ENCODE data around the gene NCOA7.
A peak's percentile ranks its signal among the peaks of the same experiment; 100 is the strongest.
"Not testable (repeated sequence)": the region's sequence is repeated elsewhere in the genome, so short reads cannot be mapped to it uniquely, and the experiment has no call there.

The NCOA7 gene

DNA sequence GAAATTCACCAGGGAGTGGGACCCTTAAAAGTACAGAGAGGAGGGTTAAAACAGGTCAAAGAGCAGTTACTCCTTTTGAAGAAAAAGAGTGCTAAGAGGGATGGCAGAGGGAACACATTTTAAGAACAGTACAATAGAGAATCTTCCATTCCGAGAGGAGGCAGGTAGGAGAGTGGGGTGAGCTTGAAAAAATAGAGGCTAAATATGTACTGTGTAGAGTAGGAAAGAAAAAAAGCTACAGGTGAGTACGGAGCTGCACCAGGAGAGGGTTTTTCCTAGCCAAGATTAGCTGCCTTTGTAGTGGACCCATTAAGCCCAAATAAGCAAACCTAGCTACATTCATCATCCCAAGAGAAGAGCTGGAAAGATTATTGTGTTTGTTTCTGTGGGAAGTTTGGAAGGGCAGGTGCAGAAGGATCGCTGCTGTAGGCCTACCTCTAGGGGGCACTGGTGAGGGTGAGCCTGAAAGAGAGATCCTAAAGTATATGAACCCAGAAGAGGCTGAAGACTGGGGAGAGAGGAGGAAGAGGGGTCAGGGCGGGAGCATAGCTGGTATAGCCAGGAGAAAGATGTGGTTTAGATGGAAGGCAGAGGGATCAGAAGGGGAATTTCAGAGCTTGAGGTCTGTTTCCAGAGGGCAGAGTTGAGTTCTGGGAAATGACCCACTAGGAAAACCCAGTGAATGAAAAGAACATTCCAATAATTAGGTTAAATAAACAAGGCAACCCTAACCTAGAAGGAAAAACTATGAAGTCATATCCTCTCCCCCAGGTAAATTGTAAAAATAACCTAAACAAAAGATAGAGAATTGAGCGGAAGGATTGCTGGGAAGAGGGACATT, 115.6 kb downstream of the NCOA7 start:
- no peak for DNase-seq (ENCODE audit: low read depth)
- no peak overlapping the region for H3K4me3 ChIP-seq (ENCODE audit: low read depth, low read length)
- TF ChIP-seq, protein P1, sequence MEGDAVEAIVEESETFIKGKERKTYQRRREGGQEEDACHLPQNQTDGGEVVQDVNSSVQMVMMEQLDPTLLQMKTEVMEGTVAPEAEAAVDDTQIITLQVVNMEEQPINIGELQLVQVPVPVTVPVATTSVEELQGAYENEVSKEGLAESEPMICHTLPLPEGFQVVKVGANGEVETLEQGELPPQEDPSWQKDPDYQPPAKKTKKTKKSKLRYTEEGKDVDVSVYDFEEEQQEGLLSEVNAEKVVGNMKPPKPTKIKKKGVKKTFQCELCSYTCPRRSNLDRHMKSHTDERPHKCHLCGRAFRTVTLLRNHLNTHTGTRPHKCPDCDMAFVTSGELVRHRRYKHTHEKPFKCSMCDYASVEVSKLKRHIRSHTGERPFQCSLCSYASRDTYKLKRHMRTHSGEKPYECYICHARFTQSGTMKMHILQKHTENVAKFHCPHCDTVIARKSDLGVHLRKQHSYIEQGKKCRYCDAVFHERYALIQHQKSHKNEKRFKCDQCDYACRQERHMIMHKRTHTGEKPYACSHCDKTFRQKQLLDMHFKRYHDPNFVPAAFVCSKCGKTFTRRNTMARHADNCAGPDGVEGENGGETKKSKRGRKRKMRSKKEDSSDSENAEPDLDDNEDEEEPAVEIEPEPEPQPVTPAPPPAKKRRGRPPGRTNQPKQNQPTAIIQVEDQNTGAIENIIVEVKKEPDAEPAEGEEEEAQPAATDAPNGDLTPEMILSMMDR (IDR thresholded peaks at IDR 0.05; ENCODE audit: low read depth, low read length, missing control alignments), result peak; percentile 58
- in situ Hi-C loops (cut with HindIII; ENCODE audit: low sequenced_read_pairs), result no loop called here

DNA sequence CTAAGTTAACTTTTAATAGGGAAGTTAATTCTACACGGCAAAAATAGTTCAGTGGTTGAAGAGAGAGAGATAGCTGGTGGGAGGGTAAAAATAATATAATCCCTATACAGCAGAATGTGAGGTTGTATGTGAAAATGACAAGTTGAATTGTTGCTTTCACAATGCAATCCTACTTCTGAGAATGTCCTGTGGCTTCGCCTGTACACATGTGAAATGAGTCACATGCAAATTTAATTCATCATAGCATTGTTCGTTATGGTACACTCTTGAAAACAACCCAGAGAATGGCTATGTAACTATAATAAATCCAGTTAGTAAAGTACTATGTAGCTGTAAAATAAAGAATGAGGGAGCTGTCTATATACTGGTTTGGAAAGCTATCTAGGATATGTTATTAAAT, 119.8 kb downstream of the NCOA7 start:
- H3K4me3 ChIP-seq (ENCODE audit: low read depth, low read length), result no peak overlapping the region
- in situ Hi-C loops (cut with HindIII; ENCODE audit: low sequenced_read_pairs), result no loop called here
- TF ChIP-seq, protein P1 (IDR thresholded peaks at IDR 0.05; ENCODE audit: low read depth, low read length, missing control alignments), result no peak
- peak; percentile 44 for DNase-seq (ENCODE audit: low read depth)

DNA sequence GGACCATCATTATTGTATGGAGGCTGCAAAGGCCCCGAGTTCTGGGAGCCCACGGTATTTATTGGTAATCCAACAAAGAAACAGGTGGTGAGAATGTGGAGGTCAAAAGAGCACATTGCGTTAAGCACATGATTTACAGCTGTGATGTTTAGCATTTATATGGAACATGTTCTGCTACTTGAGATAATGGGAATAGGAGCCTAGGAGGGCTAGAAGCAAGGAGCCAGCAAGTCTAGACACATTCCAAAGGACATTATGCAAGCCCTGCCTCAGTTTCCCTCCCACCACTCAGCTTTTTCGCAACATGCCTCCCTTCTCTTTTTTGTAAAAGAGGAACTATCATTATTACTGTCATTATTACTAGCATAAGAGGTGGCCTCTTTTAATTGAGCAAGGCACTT, 120.3 kb downstream of the NCOA7 start:
- H3K4me3 ChIP-seq (ENCODE audit: low read depth, low read length); in situ Hi-C loops (cut with HindIII; ENCODE audit: low sequenced_read_pairs); DNase-seq (ENCODE audit: low read depth): not testable (repeated sequence)

DNA sequence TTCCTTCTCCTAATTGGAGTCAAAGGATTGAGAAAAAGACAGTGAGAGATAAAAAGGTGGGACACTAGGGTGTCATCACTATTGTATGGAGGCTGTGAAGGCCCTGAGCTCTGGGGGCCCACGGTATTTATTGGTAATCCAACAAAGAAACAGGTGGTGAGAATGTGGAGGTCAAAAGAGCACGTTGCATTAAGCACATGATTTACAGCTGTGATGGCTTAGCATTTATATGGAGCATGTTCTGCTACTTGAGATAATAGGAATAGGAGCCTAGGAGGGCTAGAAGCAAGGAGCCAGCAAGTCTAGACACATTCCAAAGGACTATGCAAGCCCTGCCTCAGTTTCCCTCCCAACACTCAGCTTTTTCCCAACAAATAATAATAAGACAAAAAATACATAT, 121.7 kb downstream of the NCOA7 start:
- DNase-seq (ENCODE audit: low read depth); H3K4me3 ChIP-seq (ENCODE audit: low read depth, low read length); in situ Hi-C loops (cut with HindIII; ENCODE audit: low sequenced_read_pairs): not testable (repeated sequence)

DNA sequence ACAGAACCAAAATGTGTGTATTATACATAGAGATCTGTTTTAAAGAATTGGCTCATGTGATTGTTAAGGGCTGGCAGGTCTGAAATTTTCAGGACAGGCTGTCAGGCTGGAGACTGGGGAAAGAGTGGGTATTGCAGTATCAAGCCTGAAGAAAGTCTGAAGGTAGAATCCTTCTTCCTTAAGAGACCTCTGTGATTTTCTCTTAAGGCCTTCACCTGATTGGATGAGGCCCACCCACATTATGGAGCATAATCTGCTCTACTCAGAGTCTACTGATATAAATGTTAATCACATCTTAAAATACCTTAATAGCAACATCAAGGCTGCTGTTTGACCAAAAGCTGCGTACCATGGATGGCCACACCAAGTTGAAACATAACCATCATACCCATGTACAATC, 122.4 kb downstream of the NCOA7 start:
- TF ChIP-seq, protein P1 (IDR thresholded peaks at IDR 0.05; ENCODE audit: low read depth, low read length, missing control alignments), result no peak
- DNase-seq (ENCODE audit: low read depth), result no peak
- no peak overlapping the region for H3K4me3 ChIP-seq (ENCODE audit: low read depth, low read length)
- in situ Hi-C loops (cut with HindIII; ENCODE audit: low sequenced_read_pairs), result no loop called here

DNA sequence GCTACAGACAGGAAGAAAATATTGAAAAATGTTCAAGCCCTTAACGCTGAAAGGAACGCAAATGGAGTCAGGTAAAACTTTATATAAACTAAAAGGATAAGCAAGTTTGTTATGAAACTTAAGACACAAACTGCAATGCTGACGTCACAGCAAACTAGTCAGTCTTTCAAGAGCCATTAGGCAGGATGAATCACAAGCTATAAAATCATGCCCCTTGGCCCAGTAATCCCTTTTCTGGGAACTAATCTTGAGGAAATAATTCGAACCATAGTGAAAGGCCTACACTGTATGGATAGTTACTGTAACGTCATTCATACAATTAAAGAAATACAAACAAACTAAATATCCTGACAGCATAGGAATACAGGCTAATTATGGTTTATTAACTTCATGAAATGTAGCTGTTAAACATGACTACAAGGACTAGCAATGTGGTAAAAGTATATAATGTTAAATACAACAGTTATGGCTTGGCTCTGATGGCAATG, 123.1 kb downstream of the NCOA7 start:
- TF ChIP-seq, protein P1 (IDR thresholded peaks at IDR 0.05; ENCODE audit: low read depth, low read length, missing control alignments), result no peak
- in situ Hi-C loops (cut with HindIII; ENCODE audit: low sequenced_read_pairs), result no loop called here

DNA sequence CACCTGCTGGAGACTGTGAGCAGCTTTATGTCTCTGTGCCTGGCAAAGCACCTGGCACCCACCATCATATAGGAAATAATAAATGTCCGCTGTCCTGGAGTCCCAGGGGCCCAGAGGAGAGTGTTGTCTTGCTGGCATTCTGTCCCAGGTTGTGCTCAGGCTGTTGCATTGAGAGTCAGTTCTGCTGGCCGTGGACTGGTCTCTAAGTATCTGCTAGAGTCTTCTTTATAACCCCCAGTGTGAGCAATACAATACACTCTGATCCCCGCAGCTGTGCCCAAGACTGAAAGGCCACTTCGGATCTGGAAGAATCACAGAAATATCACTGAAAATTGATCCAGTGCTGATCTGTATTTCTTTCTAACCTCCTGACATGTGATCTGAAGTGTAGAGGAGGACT, 127.5 kb downstream of the NCOA7 start:
- no peak for DNase-seq (ENCODE audit: low read depth)
- TF ChIP-seq, protein P1 (IDR thresholded peaks at IDR 0.05; ENCODE audit: low read depth, low read length, missing control alignments), result no peak
- no peak overlapping the region for H3K4me3 ChIP-seq (ENCODE audit: low read depth, low read length)
- in situ Hi-C loops (cut with HindIII; ENCODE audit: low sequenced_read_pairs), result no loop called here

More for the DNA sequence above, 123.1 kb downstream of the NCOA7 start:
- peak; percentile 90 for DNase-seq (ENCODE audit: low read depth)
- H3K4me3 ChIP-seq (ENCODE audit: low read depth, low read length), result no peak overlapping the region
